Bronchial epithelial cell (primary cell): ENCODE data around the gene RFTN2. TPM values are rescaled to one million over a fixed set of nuclear protein-coding genes. Genes with fewer than 3 reads are reported as not detected.

Source experiments
- DNase-seq: peaks from one replicate; pipeline ENCODE4 v3.0.0-alpha.2; 2010; ENCODE audit warnings: low read depth
- FAIRE-seq: peaks from 2 replicates; lab custom pipeline; 2011; peaks lifted over from hg19 to GRCh38; lab: Jason Lieb, UNC
- H3K27me3 ChIP-seq: 2 replicates; pipeline ENCODE4 v1.5.1; 2011; ENCODE audit warnings: low read length; ENCODE audit not compliant: control insufficient read depth, insufficient read depth
- H3K36me3 ChIP-seq: 2 replicates; pipeline ENCODE4 v1.5.1; 2011; ENCODE audit warnings: low read length; ENCODE audit not compliant: control insufficient read depth, insufficient read depth
- H3K4me3 ChIP-seq: 2 replicates; pipeline ENCODE4 v1.5.1; 2011; ENCODE audit warnings: mild to moderate bottlenecking, low read depth, low read length, control low read depth
- CTCF ChIP-seq: IDR thresholded peaks from 2 replicates; pipeline ENCODE4 v1.5.1; 2011; ENCODE audit warnings: mild to moderate bottlenecking, moderate library complexity, low read length, control low read depth, inconsistent platforms; ENCODE audit not compliant: insufficient read depth, severe bottlenecking
- total RNA-seq: library from RNA; depleted of rRNA; stranded (reverse); fragments of >200 nt; gene quantifications from 2 replicates; pipeline ENCODE4 v1.2.1, GENCODE V29; 2014

Gene RFTN2
- total RNA-seq, 1 donor from 2014 or later, result under 0.01 TPM

- FAIRE-seq (no peak), DNase-seq (no peak)
- no peaks in the 10 kb centered on the region for H3K27me3 ChIP-seq
- H3K36me3 ChIP-seq, result peaks cover 5% of the 10 kb centered on the region
- no peak overlapping the region for H3K4me3 ChIP-seq
- no peak for TF ChIP-seq CTCF
Measured at GRCh38 chr2:197547163-197547900, 128.1 kb downstream of the RFTN2 start.

GRCh38 chr2:197543206-197543605 lies 132.2 kb downstream of the RFTN2 start:
- peaks cover 4% of the 10 kb centered on the region for H3K36me3 ChIP-seq
- no peak for FAIRE-seq
- no peaks in the 10 kb centered on the region for H3K27me3 ChIP-seq
- no peak overlapping the region for H3K4me3 ChIP-seq
- no peak for TF ChIP-seq CTCF
- DNase-seq, result no peak

GRCh38 chr2:197539734-197540133 lies 135.7 kb downstream of the RFTN2 start:
- no peak for DNase-seq
- no peak for FAIRE-seq
- no peak for TF ChIP-seq CTCF
- no peak overlapping the region for H3K4me3 ChIP-seq
- H3K27me3 ChIP-seq, result no peaks in the 10 kb centered on the region
- peaks cover 6% of the 10 kb centered on the region for H3K36me3 ChIP-seq

GRCh38 chr2:197538412-197538811 lies 137.0 kb downstream of the RFTN2 start:
- Histone ChIP-seq H3K36me3 (peaks cover 6% of the 10 kb centered on the region), H3K4me3 (no peak overlapping the region), H3K27me3 (no peaks in the 10 kb centered on the region)
- FAIRE-seq, result no peak
- no peak for DNase-seq
- TF ChIP-seq CTCF, result no peak

Other genes with a start within 250 kb of the RFTN2 start
- gene SF3B1, start 240.6 kb downstream of the RFTN2 start, total RNA-seq, result 115 and 141 TPM in 2 replicates
- gene COQ10B, start 222.0 kb downstream of the RFTN2 start, total RNA-seq, result 33.7 and 35.5 TPM in 2 replicates
- gene HSPD1, start 175.7 kb downstream of the RFTN2 start, total RNA-seq, result 391 and 438 TPM in 2 replicates
- gene HSPE1, start 175.2 kb downstream of the RFTN2 start, total RNA-seq, result 76.7 and 83.7 TPM in 2 replicates
- 15.0 and 22.1 TPM in 2 replicates for gene MOB4, start 159.5 kb downstream of the RFTN2 start, total RNA-seq
- 5.9 and 6.6 TPM in 2 replicates for gene MARS2, start 29.8 kb upstream of the RFTN2 start, total RNA-seq
- not detected in 2 replicates for gene BOLL, start 109.7 kb upstream of the RFTN2 start, total RNA-seq
- gene PLCL1, start 129.0 kb upstream of the RFTN2 start, total RNA-seq, result under 0.01 TPM in 1 of 2 replicates, not detected in the other